Measurements from ENCODE around the gene SYT15B. TPM values are rescaled to one million over a fixed set of nuclear protein-coding genes. Genes with fewer than 3 reads are reported as not detected.
"Not testable (repeated sequence)": the region's sequence is repeated elsewhere in the genome, so short reads cannot be mapped to it uniquely, and the experiment has no call there.

The SYT15B gene
- total and polyA plus RNA-seq, 10 of the 15 experiments (the other 5 are each of a cell fraction or from before 2014, with no cell fraction given) = 0.03 to 0.18 TPM; not detected in 8

DNA sequence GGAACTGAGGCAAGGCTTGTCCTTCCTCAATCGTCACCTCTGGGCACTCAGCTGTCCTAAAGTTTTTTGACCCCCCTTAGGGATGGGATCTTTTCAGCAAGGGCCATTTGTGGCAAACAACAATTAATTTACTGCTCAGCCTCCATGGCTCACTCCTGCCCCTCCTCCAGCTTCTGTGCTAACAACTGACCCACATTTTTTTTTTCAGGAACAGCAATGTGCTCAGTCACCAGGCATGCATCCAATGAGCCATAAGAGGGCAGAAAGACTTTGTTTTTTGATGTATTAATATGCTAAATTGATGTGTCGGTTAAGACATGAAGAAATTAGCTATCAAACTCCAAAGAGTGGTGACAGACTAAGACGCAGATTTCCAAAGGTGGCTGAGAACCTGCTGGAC, 4.7 kb upstream of the SYT15B start:
- FAIRE-seq; BruUV-seq (replicated peaks); H3K9ac ChIP-seq (ENCODE audit: control insufficient read depth, insufficient read depth, low read length); H3K4me3 ChIP-seq; H3K79me2 ChIP-seq (ENCODE audit: control insufficient read depth, insufficient read depth, low read length); H3K4me1 ChIP-seq (ENCODE audit: control insufficient read depth, insufficient read depth, low read length); SMC1A ChIA-PET (ENCODE audit: uncharacterized antibody, unreplicated experiment); intact Hi-C loops (cut with micrococcal nuclease; ENCODE audit: unreplicated experiment); H2AFZ ChIP-seq (ENCODE audit: control insufficient read depth, low read depth, low read length); H3K27ac ChIP-seq (ENCODE audit: control insufficient read depth, insufficient read depth); H3K36me3 ChIP-seq (ENCODE audit: control insufficient read depth in 2 of 2, insufficient read depth in 2 of 2, low read length in 1 of 2); RAD21 ChIA-PET (ENCODE audit: unreplicated experiment); POLR2A ChIA-PET; ATAC-seq; H4K20me1 ChIP-seq (ENCODE audit: control insufficient read depth, insufficient read depth); H3K27me3 ChIP-seq (replicated peaks in 1 of 2; ENCODE audit: control insufficient read depth in 2 of 2, insufficient read depth in 2 of 2, low read length in 1 of 2); H3K4me2 ChIP-seq (ENCODE audit: control insufficient read depth, insufficient read depth); H3K9me3 ChIP-seq (replicated peaks; ENCODE audit: control insufficient read depth, insufficient read depth, low read length); in situ Hi-C loops (cut with MboI); CTCF ChIA-PET; DNase-seq (ENCODE audit: low read depth, low spot score): not testable (repeated sequence)
- no CpG with 5 or more reads among the region's 3 CpGs for WGBS (ENCODE audit: insufficient coverage, insufficient replicate concordance, low lambda C conversion rate, missing lambda C conversion rate)

DNA sequence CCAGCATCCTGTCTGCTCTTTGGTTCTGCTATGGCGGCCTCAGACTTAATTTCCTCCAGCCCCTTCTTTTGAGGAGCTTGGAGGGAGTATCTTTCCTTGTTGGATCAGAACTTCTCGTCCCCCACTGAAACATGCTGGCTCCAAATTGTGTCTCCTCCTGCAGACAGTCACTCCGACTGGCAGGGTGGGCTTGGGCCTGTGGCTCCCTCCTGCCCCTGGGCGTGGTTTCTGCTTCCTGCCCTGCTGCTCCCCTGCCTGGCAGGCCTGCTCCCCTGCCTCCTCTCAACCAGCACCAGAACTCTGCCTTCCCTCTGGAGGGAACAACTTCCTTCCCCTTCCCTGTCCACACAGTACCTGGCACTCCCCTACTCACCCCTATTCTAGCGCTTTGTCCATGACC, 3.8 kb upstream of the SYT15B start:
- FAIRE-seq; DNase-seq (ENCODE audit: low read depth, low spot score); H3K4me2 ChIP-seq (ENCODE audit: control insufficient read depth, insufficient read depth); CTCF ChIA-PET; H3K4me1 ChIP-seq (ENCODE audit: control insufficient read depth, insufficient read depth, low read length); H3K4me3 ChIP-seq; POLR2A ChIA-PET; H3K9ac ChIP-seq (ENCODE audit: control insufficient read depth, insufficient read depth, low read length); H4K20me1 ChIP-seq (ENCODE audit: control insufficient read depth, insufficient read depth); RAD21 ChIA-PET (ENCODE audit: unreplicated experiment); ATAC-seq; intact Hi-C loops (cut with micrococcal nuclease; ENCODE audit: unreplicated experiment); H3K27me3 ChIP-seq (replicated peaks in 1 of 2; ENCODE audit: control insufficient read depth in 2 of 2, insufficient read depth in 2 of 2, low read length in 1 of 2); SMC1A ChIA-PET (ENCODE audit: uncharacterized antibody, unreplicated experiment); H3K36me3 ChIP-seq (ENCODE audit: control insufficient read depth in 2 of 2, insufficient read depth in 2 of 2, low read length in 1 of 2); H3K9me3 ChIP-seq (replicated peaks; ENCODE audit: control insufficient read depth, insufficient read depth, low read length); in situ Hi-C loops (cut with MboI); H3K27ac ChIP-seq (ENCODE audit: control insufficient read depth, insufficient read depth); BruUV-seq (replicated peaks); H2AFZ ChIP-seq (ENCODE audit: control insufficient read depth, low read depth, low read length); H3K79me2 ChIP-seq (ENCODE audit: control insufficient read depth, insufficient read depth, low read length): not testable (repeated sequence)
- 0% methylated on average over 2 of the region's 5 CpGs for WGBS (ENCODE audit: insufficient coverage, insufficient replicate concordance, low lambda C conversion rate, missing lambda C conversion rate)

GRCh38 chr10:47765232-47765631, 1.8 kb upstream of the SYT15B start:
- H3K4me1 ChIP-seq (ENCODE audit: control insufficient read depth, insufficient read depth, low read length); FAIRE-seq; POLR2A ChIA-PET; in situ Hi-C loops (cut with MboI); H4K20me1 ChIP-seq (ENCODE audit: control insufficient read depth, insufficient read depth); BruUV-seq (replicated peaks); DNase-seq (ENCODE audit: low read depth, low spot score); H3K9ac ChIP-seq (ENCODE audit: control insufficient read depth, insufficient read depth, low read length); H3K27ac ChIP-seq (ENCODE audit: control insufficient read depth, insufficient read depth); H3K27me3 ChIP-seq (replicated peaks in 1 of 2; ENCODE audit: control insufficient read depth in 2 of 2, insufficient read depth in 2 of 2, low read length in 1 of 2); ATAC-seq; SMC1A ChIA-PET (ENCODE audit: uncharacterized antibody, unreplicated experiment); RAD21 ChIA-PET (ENCODE audit: unreplicated experiment); intact Hi-C loops (cut with micrococcal nuclease; ENCODE audit: unreplicated experiment); H3K36me3 ChIP-seq (ENCODE audit: control insufficient read depth in 2 of 2, insufficient read depth in 2 of 2, low read length in 1 of 2); H3K4me3 ChIP-seq; H3K79me2 ChIP-seq (ENCODE audit: control insufficient read depth, insufficient read depth, low read length); CTCF ChIA-PET; H2AFZ ChIP-seq (ENCODE audit: control insufficient read depth, low read depth, low read length); H3K4me2 ChIP-seq (ENCODE audit: control insufficient read depth, insufficient read depth); H3K9me3 ChIP-seq (replicated peaks; ENCODE audit: control insufficient read depth, insufficient read depth, low read length): not testable (repeated sequence)
- WGBS (ENCODE audit: insufficient coverage, insufficient replicate concordance, low lambda C conversion rate, missing lambda C conversion rate) = no CpG with 5 or more reads among the region's 4 CpGs

DNA sequence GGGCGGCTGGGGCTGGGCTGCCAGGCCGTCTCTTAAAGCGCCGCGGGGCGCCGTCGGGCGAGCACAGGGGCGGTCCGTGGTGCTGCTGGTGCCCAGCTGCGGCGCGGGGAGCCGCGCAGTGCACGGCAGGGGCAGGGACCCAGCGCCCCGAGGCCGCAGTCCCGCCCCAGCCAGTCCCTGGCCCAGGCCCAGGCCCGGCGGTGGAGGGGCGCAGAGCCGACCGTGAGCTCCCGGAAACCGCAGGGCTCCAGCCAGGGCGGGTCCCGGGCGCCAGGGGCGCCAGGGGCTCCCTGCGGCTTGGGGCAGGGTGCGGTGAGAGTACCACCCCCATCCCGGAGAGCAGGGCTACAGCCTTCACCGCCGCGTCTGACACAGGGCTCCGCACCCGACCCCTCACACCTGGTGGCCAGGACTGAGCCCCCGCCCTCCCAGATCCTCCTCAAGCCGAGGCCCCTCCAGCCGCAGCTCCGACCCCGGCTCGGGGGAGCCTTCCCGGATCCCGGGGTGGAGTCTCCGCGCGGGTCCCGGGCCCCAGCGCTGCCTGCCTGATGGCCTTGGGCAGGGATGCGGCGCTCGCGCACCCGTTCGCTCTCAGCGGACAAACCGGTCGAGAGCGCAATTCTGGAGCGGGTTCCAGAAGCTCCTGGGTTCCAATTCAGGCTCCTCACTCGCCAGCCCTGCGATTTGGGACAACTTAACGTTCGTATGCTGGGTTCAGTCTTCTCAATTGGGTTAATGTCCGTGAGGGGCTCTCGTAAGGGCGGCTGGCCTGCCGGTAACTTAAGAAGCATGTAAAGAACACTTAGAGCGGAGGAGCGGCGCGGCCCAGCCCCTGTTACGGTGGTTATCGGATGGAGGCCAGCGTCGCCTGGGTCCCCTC, 478 bp downstream of the SYT15B start:
- H3K79me2 ChIP-seq (ENCODE audit: control insufficient read depth, insufficient read depth, low read length); POLR2A ChIA-PET; H3K4me1 ChIP-seq (ENCODE audit: control insufficient read depth, insufficient read depth, low read length); H3K36me3 ChIP-seq (ENCODE audit: control insufficient read depth in 2 of 2, insufficient read depth in 2 of 2, low read length in 1 of 2); H2AFZ ChIP-seq (ENCODE audit: control insufficient read depth, low read depth, low read length); FAIRE-seq; H3K4me2 ChIP-seq (ENCODE audit: control insufficient read depth, insufficient read depth); RAD21 ChIA-PET (ENCODE audit: unreplicated experiment); ATAC-seq; intact Hi-C loops (cut with micrococcal nuclease; ENCODE audit: unreplicated experiment); H3K9ac ChIP-seq (ENCODE audit: control insufficient read depth, insufficient read depth, low read length); H3K27me3 ChIP-seq (replicated peaks in 1 of 2; ENCODE audit: control insufficient read depth in 2 of 2, insufficient read depth in 2 of 2, low read length in 1 of 2); DNase-seq (ENCODE audit: low read depth, low spot score); BruUV-seq (replicated peaks); H3K4me3 ChIP-seq; H3K9me3 ChIP-seq (replicated peaks; ENCODE audit: control insufficient read depth, insufficient read depth, low read length); SMC1A ChIA-PET (ENCODE audit: uncharacterized antibody, unreplicated experiment); in situ Hi-C loops (cut with MboI); H4K20me1 ChIP-seq (ENCODE audit: control insufficient read depth, insufficient read depth); H3K27ac ChIP-seq (ENCODE audit: control insufficient read depth, insufficient read depth); CTCF ChIA-PET: not testable (repeated sequence)
- 31% methylated on average over 41 of the region's 80 CpGs for WGBS (ENCODE audit: insufficient coverage, insufficient replicate concordance, low lambda C conversion rate, missing lambda C conversion rate)
